Memory B cell (primary cell): ENCODE data around the gene ACOT7.
A peak's percentile ranks its signal among the peaks of the same experiment; 100 is the strongest.
"Not testable (repeated sequence)": the region's sequence is repeated elsewhere in the genome, so short reads cannot be mapped to it uniquely, and the experiment has no call there.

Experiments
- ATAC-seq: fragments of 150-1000 bp; cut with Tn5 transposase; 2 replicates; pipeline ENCODE4 v1.10.0; 2021; ENCODE audit warnings: low read depth, mild to moderate bottlenecking, moderate library complexity
- DNase-seq, 2 donors: peaks; one replicate each; pipeline ENCODE4 v3.0.0; 2022; ENCODE audit warnings: low spot score in 2 of 2
- H3K27ac Mint-ChIP-seq: one replicate; pipeline ENCODE4 v1.8.0; 2022; ENCODE audit warnings: mild to moderate bottlenecking, moderate library complexity, mixed read lengths
- H3K27me3 Mint-ChIP-seq: one replicate; pipeline ENCODE4 v1.8.0; 2022; ENCODE audit warnings: mixed read lengths
- H3K36me3 Mint-ChIP-seq: one replicate; pipeline ENCODE4 v1.8.0; 2022; ENCODE audit warnings: mild to moderate bottlenecking, mixed read lengths
- H3K4me1 Mint-ChIP-seq: one replicate; pipeline ENCODE4 v1.8.0; 2022; ENCODE audit warnings: mixed read lengths
- H3K4me3 Mint-ChIP-seq: one replicate; pipeline ENCODE4 v1.8.0; 2022; ENCODE audit warnings: mild to moderate bottlenecking, moderate library complexity, mixed read lengths
- H3K9me3 Mint-ChIP-seq: one replicate; pipeline ENCODE4 v1.8.0; 2022; ENCODE audit warnings: mixed read lengths

The ACOT7 gene

DNA sequence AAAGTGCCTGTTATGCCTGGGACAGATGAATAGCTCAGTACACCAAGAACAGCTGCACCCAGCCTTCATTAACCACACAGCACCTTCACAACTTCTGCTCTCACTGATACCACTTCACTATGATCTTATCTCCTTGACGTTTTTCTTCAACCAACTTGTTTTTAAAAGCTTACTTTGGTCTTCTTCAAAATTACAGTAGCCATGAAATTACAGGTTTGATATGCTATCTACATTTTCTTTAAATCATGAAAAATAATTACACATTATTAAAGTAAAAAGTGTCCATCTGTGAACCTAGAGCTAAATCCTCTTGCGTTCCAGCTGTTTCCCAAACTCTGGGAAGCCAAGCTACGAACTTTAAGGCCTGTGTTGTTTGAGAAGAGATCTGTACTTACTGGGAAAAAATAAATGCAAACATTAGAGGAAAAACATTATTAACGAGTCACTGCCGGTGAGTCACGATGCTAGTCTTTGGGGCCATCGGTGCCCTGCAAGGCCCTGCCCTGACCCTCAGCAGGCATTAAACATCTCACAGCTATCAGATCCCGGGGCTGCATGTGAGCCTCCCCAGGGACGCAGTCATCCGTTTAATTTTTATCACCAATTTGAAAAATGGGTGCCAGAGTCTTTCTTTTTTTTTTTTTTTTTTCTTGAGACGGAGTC, 76.3 kb downstream of the ACOT7 start:
- H3K4me3 Mint-ChIP-seq = no peak overlapping the region
- H3K27ac Mint-ChIP-seq = no peak overlapping the region
- DNase-seq = no peak
- no peaks in the 10 kb centered on the region for H3K27me3 Mint-ChIP-seq
- ATAC-seq = no peak
- H3K4me1 Mint-ChIP-seq = no peaks in the 10 kb centered on the region
- H3K9me3 Mint-ChIP-seq = no peaks in the 10 kb centered on the region
- no peaks in the 10 kb centered on the region for H3K36me3 Mint-ChIP-seq

DNA sequence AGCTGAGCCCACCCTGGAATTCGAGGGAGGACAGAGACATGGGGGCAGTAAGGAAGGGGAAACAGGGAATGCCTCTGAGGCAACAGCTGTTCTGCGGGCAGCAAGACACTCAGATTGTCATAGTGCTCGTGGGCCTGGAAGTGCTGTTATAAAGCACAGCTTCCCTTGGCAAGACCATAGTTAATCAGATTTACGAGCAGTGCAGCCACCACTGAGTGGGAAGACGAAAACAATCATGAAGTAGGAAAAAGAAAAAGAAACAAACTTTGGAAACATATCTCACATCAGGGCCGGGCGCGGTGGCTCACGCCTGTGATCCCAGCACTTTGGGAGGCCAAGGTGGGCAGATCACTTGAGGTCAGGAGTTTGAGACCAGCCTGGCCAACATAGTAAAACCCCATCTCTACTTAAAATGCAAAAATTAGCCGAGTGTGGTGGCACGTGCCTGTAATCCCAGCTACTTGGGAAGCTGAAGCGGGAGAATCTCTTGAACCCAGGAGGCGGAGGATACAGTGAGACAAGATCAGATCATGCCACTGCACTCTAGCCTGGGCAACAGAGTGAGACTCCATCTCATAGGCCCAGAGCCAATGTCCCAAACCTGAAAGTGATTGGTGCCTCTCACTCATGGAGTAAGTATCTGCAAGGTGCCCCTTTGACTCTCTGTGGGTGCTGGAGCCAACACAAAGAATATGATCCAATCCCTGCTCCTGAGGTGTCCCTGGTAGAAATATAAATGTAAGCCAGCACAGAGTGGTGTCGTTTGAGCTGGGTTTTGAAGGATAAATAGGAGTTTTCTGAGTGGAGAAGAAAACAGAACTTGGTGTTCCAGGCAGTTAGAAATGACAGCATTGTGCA, 77.1 kb downstream of the ACOT7 start:
- Mint-ChIP-seq H3K4me1 (no peaks in the 10 kb centered on the region), H3K4me3 (no peak overlapping the region), H3K9me3 (no peaks in the 10 kb centered on the region), H3K36me3 (no peaks in the 10 kb centered on the region), H3K27ac (no peak overlapping the region), H3K27me3 (no peaks in the 10 kb centered on the region)
- ATAC-seq (no peak), DNase-seq (no peak)

DNA sequence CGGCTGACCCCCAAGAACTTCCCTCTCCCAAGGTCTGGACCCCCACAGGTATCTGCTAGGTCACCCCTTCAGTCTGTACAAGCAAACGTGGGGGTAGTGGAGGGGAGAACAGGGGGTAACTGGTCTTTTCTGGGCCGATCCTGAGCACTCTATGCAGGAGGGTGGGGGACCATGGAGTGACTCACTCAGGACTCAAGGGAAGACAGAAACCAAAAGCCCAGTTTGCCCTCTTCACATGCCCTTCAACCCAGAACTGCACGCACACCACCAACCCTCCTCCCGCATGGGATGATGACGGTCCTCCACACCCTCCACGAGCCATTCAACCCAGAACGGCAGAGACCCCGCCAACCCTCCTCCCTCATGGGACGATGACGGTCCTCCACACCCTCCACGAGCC, 79.1 kb downstream of the ACOT7 start:
- Mint-ChIP-seq H3K27me3 (no peaks in the 10 kb centered on the region), H3K4me3 (no peak overlapping the region), H3K36me3 (no peaks in the 10 kb centered on the region), H3K27ac (no peak overlapping the region), H3K4me1 (no peaks in the 10 kb centered on the region), H3K9me3 (no peaks in the 10 kb centered on the region)
- ATAC-seq (no peak), DNase-seq (no peak)

DNA sequence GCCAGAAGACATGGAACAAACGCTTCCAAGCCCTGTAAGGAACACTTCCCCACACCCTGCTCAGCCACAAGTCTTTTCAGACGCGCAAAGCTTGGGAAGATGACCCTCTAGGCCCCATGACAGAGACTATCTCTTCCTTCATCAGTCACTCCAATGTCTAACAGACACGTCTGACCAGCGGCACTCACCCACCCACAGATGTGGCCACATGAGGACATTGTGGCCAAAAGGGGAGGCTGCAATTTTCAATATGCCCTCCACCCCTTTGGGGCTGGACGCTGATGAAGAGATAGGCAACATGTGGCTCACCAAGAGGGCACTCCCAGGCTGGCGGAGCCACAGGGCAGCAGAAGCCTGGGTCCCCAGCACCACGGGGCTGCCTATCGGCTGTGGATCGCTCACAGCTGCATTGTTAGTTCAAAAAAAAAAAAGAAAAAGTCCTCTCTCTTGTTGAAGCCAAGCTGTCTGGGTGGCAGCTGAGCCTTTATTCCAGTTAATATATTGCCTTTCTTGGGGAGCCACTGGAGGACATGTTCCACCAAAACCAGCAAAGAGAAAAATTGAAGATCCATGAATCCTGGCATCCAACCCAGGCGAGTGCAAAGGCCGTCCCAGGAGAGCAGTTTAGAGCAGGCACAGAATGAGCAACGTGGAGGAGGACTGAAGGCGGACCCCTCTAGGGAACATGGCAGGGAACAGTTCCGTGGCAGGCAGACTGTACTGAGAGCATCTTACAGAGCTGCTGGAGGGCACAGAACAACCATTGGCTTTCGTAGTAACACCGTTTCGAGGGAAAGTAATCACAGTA, 80.0 kb downstream of the ACOT7 start:
- Mint-ChIP-seq H3K27me3 (no peaks in the 10 kb centered on the region), H3K36me3 (no peaks in the 10 kb centered on the region), H3K4me3 (no peak overlapping the region), H3K9me3 (no peaks in the 10 kb centered on the region), H3K4me1 (no peaks in the 10 kb centered on the region), H3K27ac (peak overlapping the region; percentile 81)
- ATAC-seq (no peak), DNase-seq (no peak)

- no peaks in the 10 kb centered on the region for H3K36me3 Mint-ChIP-seq
- H3K27me3 Mint-ChIP-seq = no peaks in the 10 kb centered on the region
- DNase-seq (no peak), ATAC-seq (no peak)
- peaks cover 7% of the 10 kb centered on the region for H3K9me3 Mint-ChIP-seq
- no peak overlapping the region for H3K4me3 Mint-ChIP-seq
- no peak overlapping the region for H3K27ac Mint-ChIP-seq
- H3K4me1 Mint-ChIP-seq = no peaks in the 10 kb centered on the region
Observed at GRCh38 chr1:6310116-6310848, 83.3 kb downstream of the ACOT7 start.

GRCh38 chr1:6309564-6309963, 84.0 kb downstream of the ACOT7 start:
- Mint-ChIP-seq H3K9me3 (peaks cover 7% of the 10 kb centered on the region), H3K27ac (no peak overlapping the region), H3K4me1 (no peaks in the 10 kb centered on the region), H3K36me3 (no peaks in the 10 kb centered on the region), H3K4me3 (no peak overlapping the region), H3K27me3 (no peaks in the 10 kb centered on the region)
- ATAC-seq = no peak
- no peak for DNase-seq

- Mint-ChIP-seq H3K36me3 (no peaks in the 10 kb centered on the region), H3K4me3 (no peak overlapping the region), H3K27me3 (no peaks in the 10 kb centered on the region), H3K9me3 (peaks cover 7% of the 10 kb centered on the region), H3K4me1 (no peaks in the 10 kb centered on the region), H3K27ac (no peak overlapping the region)
- ATAC-seq (no peak), DNase-seq (no peak)
Observed at GRCh38 chr1:6308449-6308848, 85.1 kb downstream of the ACOT7 start.

DNA sequence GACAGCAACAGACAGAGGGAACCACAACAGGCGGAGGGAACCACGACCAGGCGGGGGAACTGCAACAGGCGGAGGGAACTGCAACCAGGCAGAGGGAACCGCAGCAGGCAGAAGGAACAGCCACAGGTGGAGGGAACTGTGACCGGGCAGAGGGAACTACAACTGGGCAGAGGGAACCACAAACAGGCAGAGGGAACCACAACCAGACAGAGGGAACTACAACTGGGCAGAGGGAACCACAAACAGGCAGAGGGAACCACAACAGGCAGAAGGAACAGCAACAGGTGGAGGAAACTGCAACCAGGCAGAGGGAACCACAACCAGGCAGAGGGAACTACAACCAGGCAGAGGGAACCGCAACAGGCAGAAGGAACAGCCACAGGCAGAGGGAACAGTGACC, 85.9 kb downstream of the ACOT7 start:
- DNase-seq = not testable (repeated sequence)

DNA sequence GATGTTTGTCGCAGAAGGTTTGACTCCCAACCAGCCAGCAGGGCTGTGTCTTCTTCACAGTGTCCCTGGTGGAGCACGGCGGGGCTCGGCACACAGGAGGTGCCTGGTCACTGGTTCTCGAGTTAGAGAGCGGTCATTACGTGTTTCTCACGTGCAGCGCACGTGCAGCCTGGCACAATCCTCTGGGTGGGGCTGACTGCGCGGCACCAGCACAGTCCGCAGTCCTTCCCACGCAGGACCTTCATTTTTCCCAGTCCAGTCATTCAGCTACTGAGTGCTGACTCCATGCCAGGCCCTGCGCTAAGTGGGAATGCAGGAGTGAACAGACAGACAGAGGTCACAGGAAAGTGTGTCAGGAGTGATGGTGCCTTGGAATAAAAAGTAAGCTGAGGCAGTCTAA, 86.5 kb downstream of the ACOT7 start:
- DNase-seq = no peak
- Mint-ChIP-seq H3K4me3 (no peak overlapping the region), H3K36me3 (no peaks in the 10 kb centered on the region), H3K27me3 (no peaks in the 10 kb centered on the region), H3K9me3 (peaks cover 7% of the 10 kb centered on the region), H3K27ac (no peak overlapping the region), H3K4me1 (no peaks in the 10 kb centered on the region)
- no peak for ATAC-seq

More for the DNA sequence above, 85.9 kb downstream of the ACOT7 start:
- not testable (repeated sequence) for H3K27me3 Mint-ChIP-seq, H3K4me1 Mint-ChIP-seq, H3K9me3 Mint-ChIP-seq, H3K27ac Mint-ChIP-seq, H3K36me3 Mint-ChIP-seq, H3K4me3 Mint-ChIP-seq, ATAC-seq

DNA sequence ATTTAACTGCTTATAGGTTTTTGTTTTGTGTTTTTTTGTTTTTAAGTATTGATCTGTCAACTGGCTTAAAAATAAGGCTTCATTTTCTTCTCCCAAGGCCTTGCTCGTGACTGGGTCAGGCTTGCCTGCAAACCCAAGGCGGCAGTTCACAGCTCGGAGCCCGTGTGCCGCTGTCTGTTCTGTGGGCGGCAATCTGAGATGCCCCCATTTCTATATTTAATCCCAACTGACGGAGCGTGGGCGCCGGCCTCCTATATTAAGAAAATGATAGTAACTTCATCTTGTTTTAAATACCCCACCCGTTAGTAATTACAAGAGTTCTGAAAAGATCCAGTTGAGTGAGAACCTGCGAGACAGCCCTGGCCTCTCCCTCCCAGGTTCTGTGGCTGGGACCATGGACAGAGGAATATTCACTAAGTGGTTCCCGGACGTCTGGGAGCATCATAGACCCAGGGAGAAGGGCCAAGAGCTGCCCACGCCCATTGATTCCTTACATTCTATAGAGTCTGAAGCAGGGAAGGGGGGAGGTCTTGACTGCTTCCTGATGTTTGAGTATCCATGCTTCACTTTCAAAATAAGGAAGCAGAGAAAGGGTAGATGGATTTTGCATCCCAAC, 90.1 kb downstream of the ACOT7 start:
- ATAC-seq (no peak), DNase-seq (no peak)
- H3K36me3 Mint-ChIP-seq = no peaks in the 10 kb centered on the region
- no peaks in the 10 kb centered on the region for H3K27me3 Mint-ChIP-seq
- no peak overlapping the region for H3K27ac Mint-ChIP-seq
- peaks cover 7% of the 10 kb centered on the region for H3K9me3 Mint-ChIP-seq
- H3K4me3 Mint-ChIP-seq = no peak overlapping the region
- no peaks in the 10 kb centered on the region for H3K4me1 Mint-ChIP-seq

DNA sequence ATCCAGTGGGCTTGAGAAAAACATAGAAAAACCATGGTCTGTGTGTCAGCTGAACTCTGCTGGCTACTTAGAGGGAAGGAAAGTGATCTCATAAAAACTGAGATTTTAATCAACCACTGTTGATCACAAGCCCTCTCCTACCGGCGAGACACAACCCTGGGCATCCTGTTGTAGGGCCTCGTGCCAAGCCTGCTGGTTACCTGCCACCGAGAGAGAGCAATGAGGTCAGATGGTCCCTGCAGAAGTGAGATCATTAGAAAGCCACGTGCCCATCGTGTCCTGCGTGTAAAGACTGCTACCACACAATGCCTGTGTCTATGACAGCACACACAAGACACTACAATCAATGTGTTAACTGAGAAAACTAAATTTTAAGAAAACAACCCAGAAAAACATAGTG, 91.0 kb downstream of the ACOT7 start:
- Mint-ChIP-seq H3K36me3 (no peaks in the 10 kb centered on the region), H3K9me3 (peaks cover 2% of the 10 kb centered on the region), H3K4me3 (no peak overlapping the region), H3K4me1 (no peaks in the 10 kb centered on the region), H3K27ac (no peak overlapping the region), H3K27me3 (no peaks in the 10 kb centered on the region)
- ATAC-seq (no peak), DNase-seq (no peak)

GRCh38 chr1:6301526-6301925, 92.0 kb downstream of the ACOT7 start:
- Mint-ChIP-seq H3K4me1 (no peaks in the 10 kb centered on the region), H3K27ac (no peak overlapping the region), H3K36me3 (no peaks in the 10 kb centered on the region), H3K27me3 (no peaks in the 10 kb centered on the region), H3K4me3 (no peak overlapping the region), H3K9me3 (no peaks in the 10 kb centered on the region)
- ATAC-seq (no peak), DNase-seq (no peak)

- Mint-ChIP-seq H3K27me3 (no peaks in the 10 kb centered on the region), H3K27ac (no peak overlapping the region), H3K4me3 (no peak overlapping the region), H3K9me3 (no peaks in the 10 kb centered on the region), H3K4me1 (no peaks in the 10 kb centered on the region), H3K36me3 (no peaks in the 10 kb centered on the region)
- ATAC-seq (no peak), DNase-seq (no peak)
Observed at GRCh38 chr1:6300342-6301048, 93.1 kb downstream of the ACOT7 start.
